GM12874 (cell line): ENCODE data around the gene KLRD1.

ENCODE experiments used
- CTCF ChIP-seq: IDR thresholded peaks from 2 replicates; pipeline ENCODE4 v1.5.1; 2011; ENCODE audit warnings: low read depth, mild to moderate bottlenecking, control low read depth, low read length, moderate library complexity; ENCODE audit not compliant: insufficient read depth

The KLRD1 gene

DNA sequence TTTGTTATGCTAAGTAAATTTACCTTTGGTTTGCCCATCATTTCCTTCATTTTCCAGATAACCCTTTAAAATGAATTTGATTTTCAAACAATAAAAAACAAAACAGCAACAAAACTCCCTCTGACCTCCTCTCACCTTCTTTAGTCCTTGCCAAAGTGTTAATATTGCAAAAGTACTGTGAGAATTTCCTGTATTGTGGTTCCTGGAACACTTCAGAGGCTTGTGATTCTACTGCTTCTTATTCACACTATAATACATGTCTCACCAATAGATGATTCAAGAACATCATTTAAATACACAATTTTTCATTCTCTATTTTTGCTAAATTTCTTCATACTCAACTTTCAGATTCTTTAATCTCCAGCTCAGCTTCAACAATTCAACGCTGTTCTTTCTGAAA, at the start of gene KLRD1:
TSS of gene KLRD1 (plus strand) at position 241 of the 400 bp plus-strand sequence. CDS start 208 bp downstream, outside the sequence.
- TF ChIP-seq CTCF = no peak

DNA sequence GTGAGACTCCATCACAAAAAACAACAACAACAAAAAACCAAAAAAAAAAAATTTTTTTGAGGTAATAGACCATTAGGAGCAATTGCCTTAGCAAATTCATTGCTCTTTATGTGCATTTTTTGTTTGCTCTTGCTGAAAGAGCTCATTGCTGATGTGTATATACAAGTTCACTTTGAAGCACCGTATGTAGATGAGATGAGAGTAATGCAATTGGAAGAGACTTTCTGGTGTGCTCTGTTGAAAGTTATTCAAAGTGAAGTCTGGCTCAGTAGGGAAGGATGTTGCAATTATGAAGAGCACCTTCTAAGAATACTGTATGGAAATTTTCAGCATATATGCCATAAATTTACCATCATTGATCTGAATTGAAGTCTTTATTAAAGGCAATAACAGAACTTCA, 46.7 kb upstream of the KLRD1 start:
- no peak for TF ChIP-seq CTCF

GRCh38 chr12:10268037-10268436, 39.6 kb upstream of the KLRD1 start:
- TF ChIP-seq CTCF = no peak

- no peak for TF ChIP-seq CTCF
Measured at GRCh38 chr12:10272467-10272866, 35.2 kb upstream of the KLRD1 start.

DNA sequence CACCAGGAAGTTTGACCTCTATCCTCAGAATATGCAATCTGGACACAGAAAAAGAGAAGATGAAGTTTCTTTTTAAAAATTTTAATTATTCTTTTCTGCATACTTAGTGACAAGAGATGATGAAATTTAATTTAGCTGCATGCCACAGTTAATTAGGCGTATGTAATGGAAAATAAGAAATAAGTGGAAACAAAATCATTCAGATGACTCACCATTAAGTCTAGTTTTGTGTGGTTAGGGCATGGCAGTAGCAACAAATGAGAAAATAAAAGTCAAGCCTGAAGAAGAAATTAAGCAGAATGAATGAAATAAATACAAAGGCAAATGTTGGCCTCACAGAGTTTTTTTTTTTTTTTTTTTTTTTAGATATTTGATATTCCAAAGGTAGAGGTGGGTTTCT, 30.9 kb upstream of the KLRD1 start:
- no peak for TF ChIP-seq CTCF

DNA sequence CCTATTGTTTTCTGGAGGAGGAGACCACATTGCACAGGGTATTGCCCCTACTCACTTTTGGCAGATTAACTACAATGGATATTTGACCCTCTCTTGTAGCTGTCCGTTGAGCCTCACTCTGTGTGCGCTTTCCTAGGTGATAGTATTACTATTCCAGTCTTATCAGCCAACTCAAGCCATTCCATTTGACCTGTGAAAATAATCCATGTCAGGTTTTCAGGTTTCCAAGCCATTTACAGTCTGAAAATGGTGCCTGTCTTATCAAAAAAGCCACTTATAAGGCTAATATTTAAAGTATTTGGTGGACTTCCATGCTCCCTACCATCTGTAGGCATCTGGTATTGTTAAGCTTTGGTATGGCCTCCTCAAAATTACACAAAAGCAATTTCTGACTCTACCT, 29.6 kb upstream of the KLRD1 start:
- no peak for TF ChIP-seq CTCF

- TF ChIP-seq CTCF = no peak
Measured at GRCh38 chr12:10279937-10280336, 27.7 kb upstream of the KLRD1 start.

GRCh38 chr12:10283027-10283426, 24.6 kb upstream of the KLRD1 start:
- TF ChIP-seq CTCF = no peak
